ENCODE results near the gene RASGRF2.

DNA sequence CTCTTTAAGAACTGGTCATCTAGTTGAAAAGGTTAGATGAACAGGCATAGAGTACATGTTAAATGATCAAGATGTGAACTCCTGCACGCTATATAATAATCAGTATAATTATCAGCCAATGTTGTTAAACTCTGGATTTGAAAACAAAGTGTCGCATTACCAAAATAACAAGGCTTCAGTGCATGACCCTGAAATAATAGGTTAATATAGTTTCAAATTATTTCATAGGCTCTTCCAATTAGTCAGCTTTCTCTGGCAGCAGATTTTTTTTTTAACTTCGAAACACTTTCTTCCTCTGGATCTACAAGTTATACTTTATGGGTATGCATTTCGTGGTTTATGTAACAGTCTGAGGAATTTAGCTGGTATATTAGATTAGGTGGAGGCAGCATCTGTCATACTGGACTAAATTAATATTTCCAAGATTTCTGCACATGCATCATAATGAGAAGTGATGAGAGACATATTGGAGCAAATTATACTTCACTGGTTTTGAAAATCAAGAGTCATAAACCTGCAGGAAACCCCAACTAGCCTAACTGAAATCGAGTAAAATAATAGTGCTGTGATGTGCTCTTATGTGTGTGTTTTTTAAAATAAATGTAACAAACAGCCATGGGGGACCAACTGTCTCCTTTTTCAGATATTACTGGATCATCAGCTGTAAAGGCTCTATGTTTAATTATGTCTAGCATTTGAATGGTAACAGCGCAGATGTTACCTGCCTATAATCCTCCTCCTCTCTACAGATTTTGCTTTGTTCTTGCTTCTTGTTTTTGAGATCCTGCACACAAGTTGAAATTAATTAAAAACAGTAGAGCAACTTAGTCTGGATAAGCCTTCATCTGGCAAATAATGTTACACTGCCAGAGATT is 187.1 kb downstream of the RASGRF2 start:
- TF ChIP-seq POLR2A (IDR thresholded peaks at IDR 0.05; ENCODE audit: low read length), result no peak
- TF ChIP-seq GATA1 (IDR thresholded peaks at IDR 0.05; ENCODE audit: low read depth, low read length), result no peak
